Liver (tissue), 9 donors: ENCODE data around the gene ZSCAN22. TPM values are rescaled to one million over a fixed set of nuclear protein-coding genes. Genes with fewer than 3 reads are reported as not detected.
A peak's percentile ranks its signal among the peaks of the same experiment; 100 is the strongest.

ENCODE experiments used
- DNase-seq: peaks from one replicate; pipeline ENCODE4 v3.0.0-alpha.2; 2017; ENCODE audit warnings: low spot score
- H3K27ac ChIP-seq, 2 donors: one replicate each; pipeline ENCODE4 v1.7.0; 2013; ENCODE audit warnings: inconsistent platforms in 2 of 2, low read length in 2 of 2, control low read depth in 1 of 2, low read depth in 1 of 2, mild to moderate bottlenecking in 1 of 2
- H3K27me3 ChIP-seq, 4 donors: one replicate each; pipeline versions ENCODE4 v1.6.1 to v1.7.0; 2013; ENCODE audit warnings: low read length in 3 of 4, inconsistent platforms in 1 of 4, mild to moderate bottlenecking in 1 of 4, moderate library complexity in 1 of 4; ENCODE audit not compliant: control insufficient read depth in 4 of 4, insufficient read depth in 4 of 4
- H3K36me3 ChIP-seq, 4 donors: one replicate each; pipeline versions ENCODE4 v1.6.1 to v1.7.0; 2013; ENCODE audit warnings: low read length in 3 of 4, mild to moderate bottlenecking in 3 of 4, low read depth in 1 of 4, moderate library complexity in 1 of 4; ENCODE audit not compliant: control insufficient read depth in 4 of 4, insufficient read depth in 3 of 4
- H3K4me1 ChIP-seq, 4 donors: one replicate each; pipeline versions ENCODE4 v1.6.1 to v1.7.0; 2013; ENCODE audit warnings: low read length in 3 of 4, mild to moderate bottlenecking in 3 of 4, moderate library complexity in 1 of 4; ENCODE audit not compliant: control insufficient read depth in 4 of 4, insufficient read depth in 4 of 4
- H3K4me3 ChIP-seq, 3 donors: one replicate each; pipeline versions ENCODE4 v1.6.1 to v1.7.0; 2013; ENCODE audit warnings: low read length in 3 of 3, control low read depth in 1 of 3, low read depth in 1 of 3, mild to moderate bottlenecking in 1 of 3
- H3K9ac ChIP-seq, 2 donors: one replicate each; pipeline ENCODE4 v1.7.0; 2013; ENCODE audit warnings: low read length in 2 of 2, mild to moderate bottlenecking in 2 of 2, moderate library complexity in 2 of 2, control low read depth in 1 of 2, low read depth in 1 of 2
- H3K9me3 ChIP-seq, 4 donors: one replicate each; pipeline versions ENCODE4 v1.6.1 to v1.7.0; 2013; ENCODE audit warnings: low read length in 3 of 4; ENCODE audit not compliant: control insufficient read depth in 4 of 4
- ATF3 ChIP-seq: IDR thresholded peaks from 2 replicates; pipeline ENCODE4 v1.6.1; 2016; ENCODE audit warnings: antibody characterized with exemption
- CTCF ChIP-seq: fragments of 150-350 bp; IDR thresholded peaks from 2 replicates; pipeline ENCODE4 v1.5.1; 2017; ENCODE audit warnings: improper control_type of control experiment, low read depth, low read length; ENCODE audit not compliant: missing input control
- EGR1 ChIP-seq, 2 donors: IDR thresholded peaks; 2 replicates each; pipeline ENCODE4 v1.6.1; 2016 to 2018; ENCODE audit warnings: antibody characterized with exemption in 2 of 2, low read depth in 2 of 2
- FOXA2 ChIP-seq: IDR thresholded peaks from 2 replicates; pipeline ENCODE4 v1.6.1; 2016; ENCODE audit warnings: antibody characterized with exemption
- GABPA ChIP-seq, 2 donors: IDR thresholded peaks in 1 of 2; conservative IDR thresholded peaks in 1 of 2; 2 replicates each; pipeline ENCODE4 v1.6.1; 2016; ENCODE audit warnings: antibody characterized with exemption in 2 of 2, mild to moderate bottlenecking in 1 of 2, moderate library complexity in 1 of 2
- HNF4A ChIP-seq, 2 donors: conservative IDR thresholded peaks; 2 replicates each; pipeline ENCODE4 v1.6.1; 2016; ENCODE audit warnings: antibody characterized with exemption in 2 of 2, mild to moderate bottlenecking in 2 of 2
- NR2F2 ChIP-seq: IDR thresholded peaks from 2 replicates; pipeline ENCODE4 v1.6.1; 2016; ENCODE audit warnings: antibody characterized with exemption
- REST ChIP-seq: IDR thresholded peaks from 2 replicates; pipeline ENCODE4 v1.6.1; 2016; ENCODE audit warnings: antibody characterized with exemption, mild to moderate bottlenecking
- SP1 ChIP-seq: IDR thresholded peaks from 2 replicates; pipeline ENCODE4 v1.6.1; 2018; ENCODE audit warnings: antibody characterized with exemption, mild to moderate bottlenecking
- TAF1 ChIP-seq: conservative IDR thresholded peaks from 2 replicates; pipeline ENCODE4 v1.6.1; 2016; ENCODE audit warnings: antibody characterized with exemption, mild to moderate bottlenecking
- ZBTB33 ChIP-seq: IDR thresholded peaks from 2 replicates; pipeline ENCODE4 v1.6.1; 2016; ENCODE audit warnings: antibody characterized with exemption
- WGBS: extraction: QIAGEN DNeasy Blood & Tissue Kit; methylation state at CpG from one replicate; pipeline ENCODE4 v1.1.7; 2013; 5-methylcytosine and 5-hydroxymethylcytosine counted together
- polyA plus RNA-seq, 2 donors: library from polyadenylated mRNA; stranded (reverse) in 1 of 2; unstranded in 1 of 2; fragments of 200-250 nt in 1 of 2; fragments of >200 nt in 1 of 2; fragmentation: Nextera tagmentation in 1 of 2; extraction: Ambion mirVana in 1 of 2; gene quantifications; one replicate each; pipeline versions ENCODE4 v1.2.1 to v1.2.3, GENCODE V29; 2013 to 2015
- total RNA-seq, 2 donors: library from RNA; depleted of rRNA; stranded (reverse); fragments of >200 nt; gene quantifications; one replicate each; pipeline ENCODE4 v1.2.3, GENCODE V29; 2014
- donor health status: healthy.
- donor health status: healthy.
- donor health status: healthy.
- donor health status: healthy.
- donor health status: healthy.

The ZSCAN22 gene
- total and polyA plus RNA-seq, 4 donors = 0.88 to 3.5 (median 2.0) TPM

GRCh38 chr19:58379246-58379645 lies 52.5 kb downstream of the ZSCAN22 start:
- TF ChIP-seq HNF4A (conservative IDR thresholded peaks at IDR 0.05) (no peak), SP1 (no peak), GABPA (IDR thresholded peaks at IDR 0.05 in 1 of 2, conservative IDR thresholded peaks at IDR 0.05 in 1 of 2) (no peak), FOXA2 (no peak), TAF1 (no peak), NR2F2 (no peak), CTCF (no peak)
- Histone ChIP-seq H3K9ac (no peak overlapping the region), H3K4me3 (peak overlapping the region in 1 of 3 donors; percentile 16), H3K27ac (no peak overlapping the region), H3K9me3 (no peaks in the 10 kb centered on the region), H3K27me3 (no peaks in the 10 kb centered on the region), H3K4me1 (peaks cover 3 to 26% (median 18%) of the 10 kb centered on the region in 4 donors), H3K36me3 (no peaks in the 10 kb centered on the region)
- WGBS = 93% methylated on average over 6 of the region's 6 CpGs
- no peak for DNase-seq

- Histone ChIP-seq H3K27me3 (no peaks in the 10 kb centered on the region), H3K36me3 (no peaks in the 10 kb centered on the region), H3K4me1 (peaks cover 6 to 28% (median 18%) of the 10 kb centered on the region in 4 donors), H3K27ac (peak overlapping the region; percentile 93 to 96), H3K9ac (peak overlapping the region in 1 of 2 donors; percentile 6), H3K9me3 (no peaks in the 10 kb centered on the region), H3K4me3 (peak overlapping the region; percentile 70 to 80 (median 73))
- WGBS = 6% methylated on average over 24 of the region's 24 CpGs
- TF ChIP-seq EGR1 (IDR thresholded peaks at IDR 0.05; ENCODE audit: low read depth in 2 of 2) (peak in 1 of 2 donors; percentile 49), ZBTB33 (no peak), REST (no peak), HNF4A (conservative IDR thresholded peaks at IDR 0.05) (peak in 1 of 2 donors; percentile 68), ATF3 (no peak)
- no peak for DNase-seq
Measured at GRCh38 chr19:58380037-58380661, 53.4 kb downstream of the ZSCAN22 start.
